GM21360 (cell line): Measurements from ENCODE around the gene GABPA.
"Not testable (repeated sequence)": the region's sequence is repeated elsewhere in the genome, so short reads cannot be mapped to it uniquely, and the experiment has no call there.

Experiments
- ATAC-seq: cut with Tn5 transposase; IDR thresholded peaks from one replicate; pipeline ENCODE4 v1.9.1; 2021; ENCODE audit warnings: mild to moderate bottlenecking, moderate library complexity; ENCODE audit not compliant: unreplicated experiment

GABPA gene

DNA sequence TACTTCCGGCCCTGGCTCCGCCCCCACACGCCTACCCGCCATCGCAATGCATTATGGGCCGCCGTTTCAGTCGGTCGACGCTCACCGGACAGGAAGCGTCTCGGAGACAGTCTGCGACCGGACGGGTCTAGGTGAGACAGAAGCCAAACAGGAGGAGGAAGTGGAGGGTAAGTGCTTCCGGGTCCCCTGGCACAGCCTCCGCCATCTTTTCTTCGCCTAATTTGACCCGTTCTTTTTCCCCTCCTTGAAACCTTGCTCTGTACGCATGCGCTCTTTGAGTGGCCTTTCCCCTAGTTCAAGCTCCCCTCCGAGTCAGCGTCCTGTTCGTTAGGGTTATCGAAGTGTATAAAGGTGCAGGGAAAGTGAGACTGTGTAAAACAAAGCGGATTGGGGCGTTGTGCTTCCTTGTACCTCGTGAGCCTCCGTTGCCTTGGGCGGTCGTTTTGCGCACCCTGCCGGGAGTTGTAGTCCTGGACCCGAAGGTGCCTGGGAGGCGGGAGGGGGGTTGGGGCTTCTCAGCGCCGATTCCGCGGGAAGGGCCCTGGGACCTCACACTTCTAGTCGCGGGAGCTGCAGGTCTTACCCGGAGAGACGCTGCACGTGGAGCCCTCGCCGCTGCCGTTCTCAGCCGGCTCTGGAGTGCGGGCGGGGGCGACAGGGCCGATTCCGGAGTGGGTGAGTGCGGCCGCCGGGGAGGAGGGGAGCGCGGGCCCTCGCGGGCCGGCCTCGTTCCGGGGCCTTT lies at the start of gene GABPA, which contains the start of gene ATP5PF:
GABPA (plus strand) TSS at position 69 of the 742 bp plus-strand sequence. CDS start 6,627 bp downstream, outside the sequence.
ATP5PF (minus strand) TSS at position 1 of the 742 bp plus-strand sequence. CDS start 5,110 bp downstream, outside the sequence.
- peak; percentile 88 for ATAC-seq

DNA sequence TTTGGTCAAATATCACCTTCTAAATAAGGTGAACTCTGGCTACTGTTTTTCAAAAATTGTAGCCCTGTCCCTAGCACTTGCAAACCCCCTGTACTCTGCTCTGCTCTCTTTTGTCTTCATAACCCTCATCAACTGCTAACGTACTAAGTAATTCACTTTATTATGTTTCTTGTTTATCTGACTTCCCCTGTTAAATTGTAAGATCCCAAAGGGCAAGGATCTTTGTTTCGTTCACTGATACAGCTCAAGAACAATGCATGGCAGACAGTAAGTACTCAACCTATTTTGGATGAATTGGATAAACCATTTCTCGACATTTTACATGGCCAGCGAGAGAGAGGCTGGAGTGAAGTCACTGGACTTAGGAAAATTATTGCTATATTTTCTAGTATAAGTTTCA lies 47.0 kb upstream of the GABPA start:
- ATAC-seq: no peak

DNA sequence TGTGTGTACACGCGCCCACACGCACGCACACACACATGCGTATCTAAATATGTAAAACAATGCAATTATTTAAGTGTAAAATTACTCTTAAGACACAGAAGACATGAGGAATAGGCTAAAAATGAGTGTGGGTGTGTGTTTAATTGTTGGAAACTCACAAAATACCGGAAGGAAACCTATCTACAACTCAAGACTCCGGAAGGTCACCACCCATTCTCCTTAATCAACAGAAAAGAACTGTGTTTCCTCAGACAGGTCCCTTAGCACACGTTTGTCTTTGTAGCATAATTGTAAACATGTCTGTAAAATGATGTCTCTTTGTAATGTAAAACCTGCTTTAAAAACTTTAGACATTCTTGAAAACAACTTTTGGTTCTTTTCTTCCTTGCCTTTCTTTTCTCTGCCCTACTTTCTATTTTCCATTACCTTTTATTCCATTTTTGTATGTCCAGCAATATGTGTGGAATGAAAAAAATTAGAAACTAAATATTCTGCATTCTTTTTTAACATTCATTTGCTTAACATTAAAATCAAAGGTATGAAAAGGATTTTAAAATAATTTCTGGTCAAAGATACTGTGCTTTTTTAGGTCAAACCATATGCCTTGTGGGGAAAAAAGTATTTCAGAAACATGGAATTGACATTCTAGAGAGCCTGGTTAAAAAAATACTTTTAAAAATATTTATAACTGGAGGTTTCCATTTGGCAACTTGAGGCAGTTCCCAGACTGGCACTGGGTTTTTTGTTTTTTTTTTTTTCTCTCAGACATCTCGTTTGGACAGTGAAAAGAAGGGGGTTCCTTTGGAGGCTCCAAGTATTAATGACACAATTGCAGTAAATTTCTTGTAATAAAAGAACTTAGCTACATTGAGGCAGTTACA lies 46.3 kb upstream of the GABPA start:
- ATAC-seq: no peak

DNA sequence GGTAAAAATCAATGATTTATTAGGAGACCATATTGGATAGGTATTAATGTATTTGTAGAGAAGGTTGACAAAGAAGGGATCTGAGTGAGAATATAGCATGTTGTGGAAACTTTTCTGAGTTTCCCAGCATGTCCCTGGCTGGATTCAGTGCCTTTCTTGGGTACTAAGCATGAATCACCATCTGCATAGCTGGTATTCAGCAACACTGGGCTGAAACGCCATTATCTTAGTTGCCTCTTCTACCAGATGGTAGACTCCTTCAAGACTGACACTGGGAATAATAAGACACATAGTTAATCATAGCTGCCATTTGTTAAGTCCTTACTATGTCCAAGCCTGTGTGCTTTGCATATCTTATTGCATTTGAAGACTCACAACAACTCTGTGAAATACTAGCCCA lies 45.5 kb upstream of the GABPA start:
- no peak for ATAC-seq

DNA sequence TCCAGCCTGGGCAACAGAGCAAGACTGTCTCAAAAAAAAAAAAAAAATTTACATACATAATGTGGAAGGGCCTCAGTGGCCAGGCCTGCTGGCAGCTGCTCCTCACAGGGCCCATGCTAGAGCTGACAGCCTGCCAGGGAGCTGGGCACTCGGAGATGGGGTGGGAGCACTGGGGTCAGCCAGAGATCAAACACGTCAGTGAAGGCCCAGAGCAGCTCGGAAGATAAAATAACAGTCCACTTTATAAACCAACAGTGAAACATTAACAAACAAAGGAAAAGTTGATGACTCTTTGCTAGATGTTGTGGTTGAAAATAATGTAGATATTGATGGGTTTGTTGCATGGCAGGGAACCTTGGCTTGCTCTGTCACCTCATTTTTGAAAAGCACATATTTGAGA lies 42.8 kb upstream of the GABPA start:
- ATAC-seq: no peak

DNA sequence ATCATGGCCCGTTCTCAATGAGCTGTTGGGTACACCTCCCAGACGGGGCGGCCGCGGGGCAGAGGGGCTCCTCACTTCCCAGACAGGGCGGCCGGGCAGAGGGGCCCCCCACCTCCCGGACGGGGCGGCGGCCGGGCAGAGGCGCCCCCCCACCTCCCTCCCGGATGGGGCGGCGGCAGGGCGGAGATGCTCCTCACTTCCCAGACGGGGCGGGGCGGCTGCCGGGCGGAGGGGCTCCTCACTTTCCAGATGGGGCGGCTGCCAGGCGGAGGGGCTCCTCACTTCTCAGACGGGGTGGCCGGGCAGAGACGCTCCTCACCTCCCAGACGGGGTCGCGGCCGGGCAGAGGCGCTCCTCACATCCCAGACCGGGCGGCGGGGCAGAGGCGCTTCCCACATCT lies 39.3 kb upstream of the GABPA start:
- not testable (repeated sequence) for ATAC-seq

DNA sequence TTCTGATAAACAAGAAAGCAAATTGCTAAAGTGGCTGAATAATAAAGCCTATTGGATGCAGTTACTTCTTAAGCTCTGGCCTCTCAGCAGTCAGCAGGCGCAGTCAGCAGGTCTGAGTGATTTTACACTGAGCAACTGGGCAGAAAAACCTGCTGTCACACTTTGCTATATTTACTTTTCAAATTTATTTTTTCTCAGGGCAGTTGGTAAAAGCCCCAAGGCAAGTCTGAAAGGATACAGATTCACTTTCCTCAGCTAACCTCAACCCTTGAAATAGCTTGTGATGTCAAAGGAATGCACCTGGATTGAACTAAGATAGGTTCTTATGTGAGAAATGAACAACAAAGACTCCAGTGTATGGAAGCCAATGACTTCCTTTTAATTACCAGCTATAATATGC lies 34.0 kb upstream of the GABPA start:
- no peak for ATAC-seq

DNA sequence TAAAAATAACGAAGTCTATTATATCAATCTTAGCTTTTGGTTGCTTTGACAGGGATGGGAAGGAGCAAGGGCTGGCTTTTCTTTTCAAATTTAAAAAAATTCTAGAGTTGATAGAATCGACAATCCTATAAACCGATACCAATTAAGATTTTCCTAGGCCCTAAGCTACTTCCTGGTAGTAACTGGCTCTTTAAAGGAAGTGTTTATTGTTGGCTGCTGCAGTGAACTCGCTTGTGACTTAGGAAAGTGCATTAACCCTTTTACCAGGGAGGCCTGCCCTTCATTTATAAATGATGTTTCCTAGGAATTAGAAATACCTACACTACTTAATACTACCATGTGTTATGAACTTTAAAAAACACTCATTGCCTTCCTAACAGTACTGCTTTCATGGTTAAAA lies 33.2 kb upstream of the GABPA start:
- ATAC-seq: no peak

DNA sequence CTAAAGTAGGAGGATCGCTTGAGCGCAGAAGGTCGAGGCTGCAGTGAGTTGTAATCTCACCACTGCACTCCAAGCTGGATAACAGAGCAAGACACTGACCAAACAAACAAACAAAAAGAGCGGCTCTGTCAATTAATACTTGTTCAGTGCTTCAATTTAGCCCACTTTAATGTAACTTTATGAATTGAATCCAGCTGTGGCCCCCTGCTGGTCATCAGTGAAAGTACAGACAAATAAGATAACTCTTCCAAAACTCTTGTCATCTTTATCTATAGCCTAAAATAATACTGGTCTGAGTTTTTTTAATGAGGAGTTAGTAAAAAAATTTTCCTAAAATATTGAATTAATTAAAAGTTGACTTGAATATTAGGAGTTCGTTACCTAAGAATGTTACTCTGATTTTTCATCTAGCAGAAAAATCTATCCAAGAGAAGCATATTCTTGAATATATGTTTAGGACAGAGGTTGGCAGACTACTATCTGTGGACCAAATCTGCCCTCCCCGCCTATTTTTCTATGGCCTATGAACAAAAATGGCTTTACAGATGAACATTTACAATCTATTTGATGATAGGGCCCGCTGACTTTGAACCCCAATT lies 26.2 kb upstream of the GABPA start:
- no peak for ATAC-seq

DNA sequence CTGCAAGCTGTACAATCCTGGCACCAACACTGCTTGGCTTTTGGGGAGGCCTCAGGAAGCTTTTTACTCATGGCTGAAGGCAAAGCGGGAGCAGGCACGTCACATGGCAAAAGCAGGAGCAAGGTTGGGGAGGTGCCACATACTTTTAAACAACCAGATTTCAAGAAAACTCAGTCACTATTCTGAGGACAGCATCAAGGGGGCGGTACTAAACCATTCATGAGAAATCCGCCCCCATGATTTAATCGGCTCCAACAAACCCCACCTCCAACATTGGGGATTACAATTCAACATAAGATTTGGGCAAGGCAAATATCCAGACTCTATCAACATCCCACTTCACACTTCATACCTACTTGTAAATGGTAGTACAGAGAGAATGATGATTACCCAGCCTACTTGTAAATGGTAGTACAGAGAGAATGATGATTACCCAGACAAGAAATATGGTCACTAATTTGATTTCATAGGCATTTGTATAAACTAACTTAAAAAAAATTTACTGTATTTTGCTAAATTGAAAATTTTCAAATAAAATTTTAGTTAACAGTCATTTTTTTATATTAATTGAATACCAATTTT lies 25.0 kb upstream of the GABPA start:
- no peak for ATAC-seq

DNA sequence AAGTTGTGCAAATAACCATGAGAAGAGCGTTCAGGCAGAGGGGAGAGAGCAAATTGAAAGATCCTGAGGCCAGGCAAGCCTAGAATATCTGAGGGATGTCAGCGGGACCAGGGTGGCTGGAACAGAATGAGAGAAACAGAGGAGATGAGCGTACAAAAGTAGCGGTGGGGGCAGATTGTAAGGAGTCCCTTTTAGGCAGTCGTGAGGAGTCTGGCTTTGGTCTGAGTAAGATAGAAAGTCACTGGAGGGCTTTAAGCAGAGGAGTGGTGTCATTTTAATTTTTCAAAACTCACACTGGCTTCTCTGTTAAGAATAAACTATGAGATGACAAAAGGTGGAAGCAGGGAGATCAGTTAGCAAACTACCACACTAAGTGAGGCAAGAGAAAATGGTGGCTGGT lies 24.2 kb upstream of the GABPA start:
- no peak for ATAC-seq

DNA sequence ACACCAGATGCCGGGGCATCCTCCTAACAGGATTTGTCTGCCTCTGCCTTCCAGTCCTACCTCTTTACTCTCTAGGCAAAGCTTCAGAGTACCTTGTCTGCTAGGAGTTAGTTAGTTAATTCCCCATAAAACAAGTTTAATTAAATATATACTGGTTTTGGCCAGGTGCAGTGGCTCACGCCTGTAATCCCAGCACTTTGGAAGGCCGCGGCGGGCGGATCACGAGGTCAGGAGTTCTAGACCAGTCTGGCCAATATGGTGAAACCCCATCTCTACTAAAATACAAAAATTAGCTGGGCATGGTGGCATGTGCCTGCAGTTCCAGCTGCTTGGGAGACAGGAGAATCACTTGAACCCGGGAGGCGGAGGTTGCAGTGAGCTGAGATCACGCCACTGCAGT lies 20.7 kb upstream of the GABPA start:
- not testable (repeated sequence) for ATAC-seq

DNA sequence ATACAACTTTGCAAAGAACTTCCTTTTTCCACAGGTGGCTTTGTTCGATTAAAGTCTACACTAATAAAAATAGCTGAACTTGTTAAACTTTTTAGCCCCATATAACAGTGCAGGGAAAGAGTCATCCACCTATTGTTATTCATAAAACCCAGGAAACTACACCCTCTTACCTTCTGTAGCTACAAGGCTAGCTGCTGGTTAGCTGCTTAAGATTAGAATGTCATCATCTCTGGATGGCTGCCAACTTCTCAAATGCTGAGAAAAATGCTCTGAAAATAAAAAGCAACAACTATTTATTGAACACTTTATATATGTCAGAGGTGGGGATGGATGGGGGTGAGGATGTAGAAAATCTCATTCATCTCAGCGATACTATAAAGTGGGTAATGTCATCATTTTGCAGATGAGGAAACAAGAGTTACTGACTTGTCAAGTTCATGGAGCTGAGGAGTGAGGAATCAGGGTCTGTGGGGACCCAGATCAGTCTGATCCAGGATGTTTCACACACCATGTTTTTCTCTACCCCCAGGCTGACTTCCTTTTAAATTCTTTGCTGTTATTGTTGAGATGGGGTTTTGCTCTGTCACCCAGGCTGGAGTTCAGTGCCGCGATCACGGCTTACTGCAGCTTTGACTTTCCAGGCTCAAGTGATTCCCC lies 17.2 kb upstream of the GABPA start:
- no peak for ATAC-seq

DNA sequence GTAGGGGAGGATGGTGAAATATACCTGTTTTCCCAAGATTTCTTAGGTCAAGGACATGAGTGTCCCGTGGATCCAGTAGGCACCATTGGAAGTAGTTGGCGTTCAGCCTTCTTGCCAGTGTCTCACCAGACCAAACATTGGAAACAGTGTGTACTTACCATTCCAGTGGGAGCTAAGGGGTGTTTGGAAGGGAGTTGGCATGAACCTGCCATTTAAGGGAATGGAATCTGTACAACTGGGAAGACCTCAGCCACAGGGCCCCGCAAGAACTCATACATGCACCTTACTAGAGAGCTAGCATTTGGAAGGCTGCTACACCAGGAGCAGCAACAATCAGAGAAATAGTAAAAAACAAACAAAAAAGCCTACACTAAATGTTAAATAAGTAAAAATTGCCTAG lies 12.8 kb upstream of the GABPA start:
- no peak for ATAC-seq

DNA sequence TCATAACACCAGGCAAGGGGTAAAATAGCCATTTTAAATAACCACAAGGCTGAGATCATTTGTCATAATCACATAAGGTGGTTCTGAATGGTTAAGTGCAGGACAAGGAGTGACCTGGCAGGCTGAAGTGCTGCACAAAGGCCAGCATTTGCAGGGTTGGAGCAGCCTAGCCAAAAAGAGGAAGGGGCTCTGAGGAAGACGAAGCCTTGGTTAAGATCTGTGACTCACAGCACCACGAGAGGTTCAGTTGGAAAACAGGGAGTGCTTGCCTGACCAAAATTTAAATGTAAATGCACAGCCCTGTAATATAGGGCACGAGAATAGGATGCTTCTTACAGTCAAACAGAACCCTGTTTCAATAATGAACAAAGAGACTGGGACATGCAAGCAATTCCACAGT lies 12.1 kb upstream of the GABPA start:
- ATAC-seq: no peak

DNA sequence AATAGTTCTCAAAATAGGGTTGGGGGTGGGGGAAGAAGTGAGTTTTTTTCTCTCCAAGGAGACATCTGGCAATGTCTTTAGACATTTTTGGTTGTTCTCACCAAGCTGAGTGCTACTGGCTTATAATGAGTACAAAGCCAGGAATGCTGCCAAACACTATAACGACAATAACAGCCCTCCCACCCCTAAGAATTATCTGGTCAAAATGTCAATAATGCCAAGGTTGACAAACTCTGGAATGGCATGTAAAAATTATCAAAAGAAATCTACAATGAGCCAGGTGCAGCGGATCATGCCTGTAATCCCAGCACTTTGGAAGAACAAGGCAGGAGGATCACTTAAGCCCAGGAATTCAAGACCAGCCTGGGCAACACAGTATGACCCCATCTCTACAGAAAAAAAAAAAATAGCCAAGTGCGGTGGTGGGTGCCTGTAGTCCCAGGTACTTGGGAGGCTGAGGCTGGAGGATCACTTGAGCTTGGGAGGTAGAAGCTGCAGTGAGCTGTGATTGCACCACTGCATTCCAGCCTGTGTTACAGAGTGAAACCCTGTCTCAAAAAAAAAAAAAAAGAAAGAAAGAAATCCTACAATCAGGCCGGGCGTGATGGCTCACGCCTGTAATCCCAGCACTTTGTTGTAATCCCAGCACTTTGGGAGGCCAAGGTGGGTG lies 2.5 kb upstream of the GABPA start:
- no peak for ATAC-seq

DNA sequence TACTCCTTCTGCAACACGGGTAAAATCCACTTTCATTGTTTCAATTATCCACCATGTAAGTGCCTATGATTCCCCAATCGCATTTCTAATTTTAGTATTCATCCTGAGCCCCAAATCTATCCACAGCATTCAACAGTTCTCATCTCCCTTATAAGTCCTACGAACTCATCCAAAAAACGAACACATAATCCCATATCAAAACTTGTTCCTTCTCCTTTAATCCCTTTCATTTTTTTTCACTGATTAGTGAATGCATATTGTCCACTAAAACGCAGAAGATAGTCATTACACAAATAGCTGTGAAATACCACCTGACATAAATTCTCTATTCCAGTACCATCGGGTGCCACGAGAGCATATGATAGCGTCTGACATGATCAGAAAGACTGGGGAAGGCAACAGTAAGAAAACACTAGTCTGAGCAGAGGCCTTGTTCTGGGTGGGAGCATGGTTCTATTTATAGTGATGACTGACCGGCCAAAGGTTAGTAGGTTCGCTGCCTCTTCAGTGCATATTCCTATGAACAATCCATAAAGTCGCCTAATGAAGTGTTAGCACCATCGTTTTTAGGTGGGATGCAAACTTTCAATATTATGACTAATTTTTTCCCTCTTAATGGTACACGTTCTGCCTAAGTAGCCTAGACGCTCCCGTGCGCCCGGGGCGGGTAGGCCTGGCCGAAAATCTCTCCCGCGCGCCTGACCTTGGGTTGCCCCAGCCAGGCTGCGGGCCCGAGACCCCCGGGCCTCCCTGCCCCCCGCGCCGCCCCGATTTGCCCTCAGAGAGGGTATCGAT lies 716 bp upstream of the GABPA start:
- peak; percentile 10 for ATAC-seq

DNA sequence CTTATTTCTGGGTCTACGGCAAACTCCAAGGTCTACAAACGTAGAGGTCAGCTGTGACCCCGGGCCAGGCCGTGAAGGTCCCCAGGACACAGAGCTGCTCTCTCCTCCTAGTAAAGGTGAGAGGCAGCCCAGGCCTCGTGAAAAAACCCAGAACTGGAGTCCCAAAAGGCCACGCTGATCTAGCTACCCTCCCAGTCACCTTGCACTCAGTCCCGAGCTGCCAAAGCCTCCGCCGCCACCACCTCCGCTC lies 193 bp upstream of the GABPA start:
- ATAC-seq: no peak

DNA sequence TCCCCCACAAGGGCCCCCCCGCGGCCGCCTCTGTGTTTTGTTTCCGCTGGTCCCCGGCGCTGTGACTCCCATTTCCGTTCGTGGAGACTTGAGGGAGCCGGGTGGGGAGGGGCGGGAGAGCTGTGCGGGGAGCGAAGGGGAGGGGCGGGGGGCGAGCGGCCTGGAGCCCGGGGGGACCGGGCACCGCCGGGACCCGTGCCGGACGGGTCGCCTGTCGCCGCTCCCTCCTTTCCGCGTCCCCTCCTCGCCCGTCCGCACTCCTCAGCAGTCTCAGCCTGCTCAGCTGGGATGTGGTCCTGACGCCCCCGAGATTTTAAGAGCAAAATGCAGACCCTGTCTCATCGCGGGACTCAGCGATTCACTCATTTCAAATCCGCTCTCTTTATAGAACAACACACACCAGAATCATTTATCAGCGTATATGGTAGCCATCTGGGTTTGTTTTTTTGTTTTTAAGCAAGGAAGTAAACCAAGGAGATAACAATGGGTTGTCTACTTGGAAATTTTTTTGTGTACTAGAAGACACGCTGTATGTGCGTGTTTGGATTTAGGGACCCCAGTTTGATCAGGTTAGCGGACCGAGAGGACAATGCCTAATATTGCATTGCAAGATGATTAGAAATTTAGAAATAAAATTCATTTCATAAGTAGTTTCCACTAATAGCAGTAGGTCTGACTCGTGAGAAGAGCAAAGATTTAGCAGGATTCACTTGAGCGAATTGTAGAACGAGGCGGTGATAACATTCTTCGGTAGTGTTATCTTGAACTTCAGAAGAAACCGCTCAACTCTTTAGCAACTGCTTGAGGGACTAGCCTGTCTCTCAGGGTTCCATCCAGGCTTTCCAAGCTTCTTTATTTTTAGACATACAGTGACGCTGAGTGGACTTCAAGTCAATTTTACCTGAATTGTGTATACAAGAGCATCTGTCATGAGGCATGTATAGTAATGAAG lies 1.1 kb downstream of the GABPA start:
- ATAC-seq: peak; percentile 11
